KMS-11 (cell line): ENCODE measurements around the gene FHAD1.

Experiments
- H2AFZ ChIP-seq: fragments of 200-600 bp; sonication (generic); 2 replicates; pipeline ENCODE4 v1.6.1; 2016; ENCODE audit warnings: antibody characterized with exemption, mixed run types, low read depth
- H3K27ac ChIP-seq: fragments of 200-600 bp; sonication (generic); 2 replicates; pipeline ENCODE4 v1.6.1; 2016; ENCODE audit warnings: mild to moderate bottlenecking, mixed run types
- H3K27me3 ChIP-seq: fragments of 200-600 bp; sonication (generic); 2 replicates; pipeline ENCODE4 v1.6.1; 2017; ENCODE audit warnings: mild to moderate bottlenecking, low read depth, mixed run types, moderate library complexity; ENCODE audit not compliant: insufficient read depth
- H3K36me3 ChIP-seq: fragments of 200-600 bp; sonication (generic); 2 replicates; pipeline ENCODE4 v1.6.1; 2017; ENCODE audit warnings: mild to moderate bottlenecking, mixed run types; ENCODE audit not compliant: insufficient read depth
- H3K4me1 ChIP-seq: fragments of 200-600 bp; sonication (generic); 2 replicates; pipeline ENCODE4 v1.6.1; 2016; ENCODE audit warnings: mild to moderate bottlenecking, low read depth, mixed run types; ENCODE audit not compliant: poor library complexity, severe bottlenecking
- H3K4me2 ChIP-seq: fragments of 200-600 bp; sonication (generic); 2 replicates; pipeline ENCODE4 v1.7.0; 2016; ENCODE audit warnings: mild to moderate bottlenecking, mixed run types
- H3K4me3 ChIP-seq: fragments of 200-600 bp; sonication (generic); IDR thresholded peaks from 2 replicates; pipeline ENCODE4 v1.6.1; 2017; ENCODE audit warnings: low read depth, low read length, mixed read lengths; ENCODE audit not compliant: insufficient read depth
- H3K79me2 ChIP-seq: fragments of 200-600 bp; sonication (generic); 2 replicates; pipeline ENCODE4 v1.6.1; 2016; ENCODE audit warnings: low read depth, mixed run types; ENCODE audit not compliant: insufficient read depth
- H3K9ac ChIP-seq: fragments of 200-600 bp; sonication (generic); 2 replicates; pipeline ENCODE4 v1.6.1; 2016; ENCODE audit warnings: mild to moderate bottlenecking, mixed run types
- H4K20me1 ChIP-seq: fragments of 200-600 bp; sonication (generic); 2 replicates; pipeline ENCODE4 v1.6.1; 2016; ENCODE audit warnings: mild to moderate bottlenecking, mixed run types; ENCODE audit not compliant: insufficient read depth
- CTCF ChIP-seq: fragments of 200-600 bp; sonication (generic); conservative IDR thresholded peaks from 2 replicates; pipeline ENCODE4 v1.6.1; 2017; ENCODE audit warnings: low read depth, mild to moderate bottlenecking, antibody characterized with exemption, low read length, moderate library complexity, mixed read lengths

Gene FHAD1

DNA sequence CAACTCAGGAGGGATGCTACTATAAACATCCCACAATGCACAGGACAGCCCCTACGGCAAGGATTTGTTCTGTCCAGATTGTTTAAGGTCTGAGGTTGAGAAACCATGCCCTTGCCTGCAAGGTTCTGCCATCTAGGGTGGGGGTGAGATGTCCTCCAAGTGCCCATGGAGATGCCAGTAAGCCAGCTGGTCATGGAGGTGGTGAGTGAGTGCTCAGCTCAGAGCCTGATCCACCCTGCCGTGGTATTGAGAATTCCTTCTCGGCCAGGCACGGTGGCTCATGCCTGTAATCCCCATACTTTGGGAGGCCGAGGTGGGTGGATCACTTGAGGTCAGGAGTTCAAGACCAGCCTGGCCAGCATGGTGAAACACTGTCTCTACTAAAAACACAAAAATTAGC, 178.0 kb downstream of the FHAD1 start:
- TF ChIP-seq CTCF, result no peak
- H3K79me2 ChIP-seq, result no peaks in the 10 kb centered on the region
- H3K36me3 ChIP-seq, result no peaks in the 10 kb centered on the region
- no peak overlapping the region for H3K9ac ChIP-seq
- H3K27ac ChIP-seq, result no peak overlapping the region
- no peaks in the 10 kb centered on the region for H4K20me1 ChIP-seq
- no peak overlapping the region for H3K4me3 ChIP-seq
- no peaks in the 10 kb centered on the region for H3K27me3 ChIP-seq
- no peak overlapping the region for H3K4me2 ChIP-seq
- H2AFZ ChIP-seq, result no peak overlapping the region
- H3K4me1 ChIP-seq, result no peaks in the 10 kb centered on the region

DNA sequence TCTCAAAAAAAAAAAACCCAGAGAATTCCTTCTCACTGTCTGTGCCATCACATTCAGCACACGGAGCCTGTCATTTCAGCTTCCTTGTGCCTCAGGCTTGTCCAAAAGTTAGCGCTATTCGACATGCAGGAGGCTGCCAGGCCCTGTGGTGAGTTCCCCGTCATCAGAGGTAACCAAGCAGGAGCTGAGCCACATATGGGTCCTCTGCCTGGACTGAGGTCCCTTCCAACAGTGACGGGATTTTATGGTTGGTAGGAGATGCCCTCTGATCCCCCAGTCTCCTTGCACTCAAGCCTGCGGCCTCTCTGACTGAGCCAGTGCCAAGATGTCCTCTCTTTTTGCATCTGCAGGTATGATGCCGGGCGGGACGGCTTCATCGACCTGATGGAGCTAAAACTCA, 178.5 kb downstream of the FHAD1 start:
- Histone ChIP-seq H3K4me1 (no peaks in the 10 kb centered on the region), H4K20me1 (no peaks in the 10 kb centered on the region), H3K79me2 (no peaks in the 10 kb centered on the region), H3K4me2 (no peak overlapping the region), H3K4me3 (no peak overlapping the region), H3K27me3 (no peaks in the 10 kb centered on the region), H2AFZ (no peak overlapping the region), H3K36me3 (no peaks in the 10 kb centered on the region), H3K27ac (no peak overlapping the region), H3K9ac (no peak overlapping the region)
- no peak for TF ChIP-seq CTCF

GRCh38 chr1:15425958-15426357, 178.9 kb downstream of the FHAD1 start:
- no peak overlapping the region for H3K9ac ChIP-seq
- H3K27ac ChIP-seq, result no peak overlapping the region
- H3K36me3 ChIP-seq, result no peaks in the 10 kb centered on the region
- no peaks in the 10 kb centered on the region for H4K20me1 ChIP-seq
- no peaks in the 10 kb centered on the region for H3K27me3 ChIP-seq
- no peak overlapping the region for H3K4me3 ChIP-seq
- H3K4me2 ChIP-seq, result no peak overlapping the region
- no peak for TF ChIP-seq CTCF
- H2AFZ ChIP-seq, result no peak overlapping the region
- no peaks in the 10 kb centered on the region for H3K4me1 ChIP-seq
- H3K79me2 ChIP-seq, result no peaks in the 10 kb centered on the region

DNA sequence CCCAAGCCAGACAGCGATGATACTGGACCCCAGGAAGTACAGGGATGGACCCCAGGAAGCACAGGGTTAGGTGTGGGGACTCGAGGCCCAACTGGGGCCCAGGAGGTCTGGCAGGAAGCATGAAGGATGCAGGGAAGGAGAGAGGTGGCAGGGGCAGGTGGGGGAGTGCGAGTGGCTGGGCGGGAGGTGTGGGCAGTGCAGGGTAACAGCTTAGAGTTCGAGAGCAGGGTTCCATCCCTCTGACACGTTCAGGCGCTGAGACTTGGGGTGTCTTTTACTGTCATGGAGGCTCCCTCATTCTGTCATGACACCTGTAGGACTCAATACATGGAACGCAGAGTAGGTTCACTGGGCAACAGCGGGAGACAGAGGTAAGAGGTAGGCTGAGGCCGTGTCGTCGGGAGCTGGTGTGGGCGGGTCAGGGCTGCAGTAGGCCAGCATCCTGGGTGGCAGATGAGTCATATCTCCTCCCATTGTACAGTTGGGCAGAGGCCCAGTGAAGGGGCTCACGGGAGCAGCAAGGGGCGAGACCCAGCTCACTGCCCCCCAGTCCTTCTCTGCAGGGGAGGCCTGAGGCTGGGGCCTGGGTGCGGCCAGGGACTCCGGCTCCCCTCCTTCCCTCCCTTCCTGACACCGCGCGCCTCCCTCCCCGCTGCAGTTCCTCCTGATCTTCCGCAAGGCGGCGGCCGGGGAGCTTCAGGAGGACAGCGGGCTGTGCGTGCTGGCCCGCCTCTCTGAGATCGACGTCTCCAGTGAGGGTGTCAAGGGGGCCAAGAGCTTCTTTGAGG, 179.7 kb downstream of the FHAD1 start:
- Histone ChIP-seq H4K20me1 (no peaks in the 10 kb centered on the region), H3K4me3 (no peak overlapping the region), H3K79me2 (no peaks in the 10 kb centered on the region), H3K27ac (no peak overlapping the region), H3K4me1 (no peaks in the 10 kb centered on the region), H3K27me3 (no peaks in the 10 kb centered on the region), H3K4me2 (no peak overlapping the region), H3K9ac (no peak overlapping the region), H2AFZ (no peak overlapping the region), H3K36me3 (no peaks in the 10 kb centered on the region)
- no peak for TF ChIP-seq CTCF
